A549 (cell line): ENCODE results near the gene SGSM2.

Source experiments
- JUNB ChIP-seq: fragments of >200 bp; sonication (Bioruptor Twin); formaldehyde crosslinking; IDR thresholded peaks from 2 replicates; pipeline ENCODE4 v1.6.1; 2016
- MAZ ChIP-seq: fragments of 150-350 bp; IDR thresholded peaks from 2 replicates; pipeline ENCODE4 v1.6.1; 2014; ENCODE audit warnings: antibody characterized with exemption, low read depth, low read length, borderline replicate concordance

- no peak for TF ChIP-seq JUNB
- no peak for TF ChIP-seq MAZ
Observed at GRCh38 chr17:2400474-2400866, 63.2 kb downstream of the SGSM2 start.
